ENCODE results near the gene DENND1C. TPM values are rescaled to one million over a fixed set of nuclear protein-coding genes. Genes with fewer than 3 reads are reported as not detected.

The DENND1C gene
- total RNA-seq, 4 donors from 2014 or later: 1.0 to 7.6 (median 4.6) TPM

- TF ChIP-seq CTCF (IDR thresholded peaks at IDR 0.05): no peak
- DNase-seq (ENCODE audit: low spot score) (no peak), ATAC-seq (ENCODE audit: low FRiP score) (no peak)
Observed at GRCh38 chr19:6484230-6484629, 2.6 kb upstream of the DENND1C start.

GRCh38 chr19:6483235-6483634 lies 1.6 kb upstream of the DENND1C start:
- DNase-seq (ENCODE audit: low spot score) (no peak), ATAC-seq (ENCODE audit: low FRiP score) (no peak)
- no peak for TF ChIP-seq CTCF (IDR thresholded peaks at IDR 0.05)

- no peak for ATAC-seq (ENCODE audit: low FRiP score)
- TF ChIP-seq CTCF (IDR thresholded peaks at IDR 0.05): no peak
- DNase-seq (ENCODE audit: low spot score): no peak
Observed at GRCh38 chr19:6482343-6482686, 728 bp upstream of the DENND1C start.

- DNase-seq (ENCODE audit: low spot score): no peak
- no peak for TF ChIP-seq CTCF (IDR thresholded peaks at IDR 0.05)
- ATAC-seq (ENCODE audit: low FRiP score): no peak
Observed at GRCh38 chr19:6480848-6481415, 655 bp downstream of the DENND1C start.

- no peak for ATAC-seq (ENCODE audit: low FRiP score)
- no peak for DNase-seq (ENCODE audit: low spot score)
- no peak for TF ChIP-seq CTCF (IDR thresholded peaks at IDR 0.05)
Observed at GRCh38 chr19:6479836-6480398, 1.7 kb downstream of the DENND1C start.

GRCh38 chr19:6478815-6479214 lies 2.8 kb downstream of the DENND1C start:
- DNase-seq (ENCODE audit: low spot score) (no peak), ATAC-seq (ENCODE audit: low FRiP score) (no peak)
- TF ChIP-seq CTCF (IDR thresholded peaks at IDR 0.05): no peak

GRCh38 chr19:6476896-6477431 lies 4.6 kb downstream of the DENND1C start:
- DNase-seq (ENCODE audit: low spot score) (no peak), ATAC-seq (ENCODE audit: low FRiP score) (no peak)
- no peak for TF ChIP-seq CTCF (IDR thresholded peaks at IDR 0.05)
